ENCODE measurements around the gene MIR17HG.

Gene MIR17HG

DNA sequence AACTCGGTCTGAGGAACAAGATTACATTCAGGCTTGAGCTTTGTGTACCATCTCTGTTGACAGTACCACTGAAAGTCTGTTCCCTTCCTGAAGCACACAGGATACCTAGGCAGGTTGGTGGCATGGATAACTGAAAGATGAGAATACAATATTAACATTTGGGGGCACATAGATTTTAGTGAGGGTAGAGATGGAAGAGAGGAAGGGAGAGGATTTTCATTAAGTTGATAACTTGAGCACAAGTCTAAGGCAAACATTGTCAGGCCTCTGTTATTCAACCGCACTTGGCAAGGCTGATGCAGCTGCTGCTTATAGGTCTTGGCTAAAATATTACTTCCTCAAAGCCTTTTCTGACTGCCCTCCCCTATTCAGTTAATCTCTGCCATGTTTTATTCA lies 10.9 kb downstream of the MIR17HG start:
- TF ChIP-seq, protein P1, sequence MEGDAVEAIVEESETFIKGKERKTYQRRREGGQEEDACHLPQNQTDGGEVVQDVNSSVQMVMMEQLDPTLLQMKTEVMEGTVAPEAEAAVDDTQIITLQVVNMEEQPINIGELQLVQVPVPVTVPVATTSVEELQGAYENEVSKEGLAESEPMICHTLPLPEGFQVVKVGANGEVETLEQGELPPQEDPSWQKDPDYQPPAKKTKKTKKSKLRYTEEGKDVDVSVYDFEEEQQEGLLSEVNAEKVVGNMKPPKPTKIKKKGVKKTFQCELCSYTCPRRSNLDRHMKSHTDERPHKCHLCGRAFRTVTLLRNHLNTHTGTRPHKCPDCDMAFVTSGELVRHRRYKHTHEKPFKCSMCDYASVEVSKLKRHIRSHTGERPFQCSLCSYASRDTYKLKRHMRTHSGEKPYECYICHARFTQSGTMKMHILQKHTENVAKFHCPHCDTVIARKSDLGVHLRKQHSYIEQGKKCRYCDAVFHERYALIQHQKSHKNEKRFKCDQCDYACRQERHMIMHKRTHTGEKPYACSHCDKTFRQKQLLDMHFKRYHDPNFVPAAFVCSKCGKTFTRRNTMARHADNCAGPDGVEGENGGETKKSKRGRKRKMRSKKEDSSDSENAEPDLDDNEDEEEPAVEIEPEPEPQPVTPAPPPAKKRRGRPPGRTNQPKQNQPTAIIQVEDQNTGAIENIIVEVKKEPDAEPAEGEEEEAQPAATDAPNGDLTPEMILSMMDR (IDR thresholded peaks at IDR 0.05; ENCODE audit: insufficient read depth, missing control alignments), result no peak
- no peak for FAIRE-seq
- DNase-seq (ENCODE audit: insufficient read length, low spot score), result no peak

GRCh38 chr13:91359111-91359510 lies 11.6 kb downstream of the MIR17HG start:
- FAIRE-seq (no peak), DNase-seq (ENCODE audit: insufficient read length, low spot score) (no peak)
- TF ChIP-seq, protein P1 (IDR thresholded peaks at IDR 0.05; ENCODE audit: insufficient read depth, missing control alignments), result no peak

DNA sequence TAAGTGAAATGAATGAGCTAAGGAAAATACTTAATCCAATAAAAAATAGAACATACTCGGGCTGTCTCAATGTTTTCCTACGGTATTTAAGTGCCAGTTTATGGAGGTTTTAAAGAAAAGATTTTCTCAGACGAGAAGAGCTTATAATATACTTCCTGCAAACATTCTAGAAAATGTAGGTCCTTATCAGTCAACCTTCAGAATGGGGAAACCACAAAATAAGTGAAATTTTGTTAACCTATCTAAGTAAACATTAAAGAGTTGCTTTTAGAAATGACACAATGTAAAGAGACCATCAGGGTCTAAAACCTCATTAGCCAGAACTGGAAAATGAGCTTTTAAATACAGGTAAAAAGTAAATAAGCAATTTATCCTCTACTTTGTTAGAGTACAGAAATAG lies 12.1 kb downstream of the MIR17HG start:
- DNase-seq (ENCODE audit: insufficient read length, low spot score) (no peak), FAIRE-seq (no peak)
- TF ChIP-seq, protein P1 (IDR thresholded peaks at IDR 0.05; ENCODE audit: insufficient read depth, missing control alignments), result no peak

GRCh38 chr13:91360246-91360751 lies 12.8 kb downstream of the MIR17HG start:
- no peak for DNase-seq (ENCODE audit: insufficient read length, low spot score)
- FAIRE-seq, result no peak
- TF ChIP-seq, protein P1 (IDR thresholded peaks at IDR 0.05; ENCODE audit: insufficient read depth, missing control alignments), result no peak

GRCh38 chr13:91361755-91362271 lies 14.3 kb downstream of the MIR17HG start:
- DNase-seq (ENCODE audit: insufficient read length, low spot score), result no peak
- TF ChIP-seq, protein P1 (IDR thresholded peaks at IDR 0.05; ENCODE audit: insufficient read depth, missing control alignments), result no peak
- FAIRE-seq, result peak; percentile 16

GRCh38 chr13:91362908-91363307 lies 15.4 kb downstream of the MIR17HG start:
- no peak for DNase-seq (ENCODE audit: insufficient read length, low spot score)
- TF ChIP-seq, protein P1 (IDR thresholded peaks at IDR 0.05; ENCODE audit: insufficient read depth, missing control alignments), result no peak
- FAIRE-seq, result no peak

DNA sequence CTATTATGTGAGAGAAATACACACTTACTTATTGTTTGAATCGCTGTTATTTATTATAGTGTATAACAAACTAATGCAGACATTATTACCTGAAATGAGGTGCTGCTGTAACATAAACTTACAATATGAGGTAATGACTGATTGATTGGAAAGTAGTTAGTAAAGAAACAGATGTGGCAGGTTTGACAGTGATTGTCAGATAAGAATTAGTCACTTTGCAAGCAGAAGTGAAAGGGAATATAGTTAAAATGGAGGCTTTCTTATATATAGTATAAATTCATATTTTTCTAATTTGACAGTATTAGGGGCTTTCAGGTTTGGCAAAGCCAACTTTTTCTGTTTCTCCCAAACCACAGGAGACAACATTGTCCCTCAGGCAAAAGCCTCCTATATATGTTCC lies 20.6 kb downstream of the MIR17HG start:
- no peak for FAIRE-seq
- no peak for DNase-seq (ENCODE audit: insufficient read length, low spot score)
- TF ChIP-seq, protein P1 (IDR thresholded peaks at IDR 0.05; ENCODE audit: insufficient read depth, missing control alignments), result no peak
